ENCODE results near the gene SORCS2.

Gene SORCS2

DNA sequence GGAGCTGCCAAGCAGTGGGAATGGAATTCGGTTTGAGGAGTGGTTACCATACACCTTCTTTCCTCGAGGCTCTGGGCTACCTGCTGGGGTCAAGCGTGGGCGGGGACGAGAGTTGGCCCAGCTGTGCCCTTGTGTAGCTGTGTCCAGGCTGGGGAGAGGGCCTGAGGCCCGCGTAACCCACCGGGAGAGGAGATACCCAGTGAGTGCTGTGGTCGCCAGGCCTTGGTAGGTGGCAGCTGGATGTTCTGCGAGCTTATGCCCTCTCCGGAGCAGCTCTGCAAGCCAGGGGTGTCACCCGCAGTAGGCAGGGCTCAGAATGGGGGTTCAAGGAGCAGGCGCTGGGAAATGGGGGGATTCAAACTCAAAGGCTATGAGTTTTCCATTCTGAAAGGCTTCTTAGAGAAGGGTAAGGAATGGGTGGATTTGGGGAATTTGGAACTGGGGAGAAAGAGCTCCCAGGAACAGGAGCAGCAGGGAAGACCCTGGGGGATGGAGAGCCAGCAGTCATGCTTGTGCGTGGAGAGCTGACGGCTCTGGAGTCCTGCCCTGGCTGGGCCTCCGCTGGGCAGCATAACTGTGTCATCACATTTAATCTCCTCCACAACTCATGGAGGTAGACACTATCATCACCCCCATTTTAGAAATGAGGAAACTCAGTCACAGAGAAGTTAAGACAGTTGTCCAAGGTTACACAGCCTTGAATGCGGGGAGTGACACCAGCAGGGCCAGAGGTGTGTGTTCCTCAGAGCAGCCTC lies 117.5 kb downstream of the SORCS2 start:
- no peak for DNase-seq

GRCh38 chr4:7310451-7310850 lies 118.1 kb downstream of the SORCS2 start:
- no peak for DNase-seq

DNA sequence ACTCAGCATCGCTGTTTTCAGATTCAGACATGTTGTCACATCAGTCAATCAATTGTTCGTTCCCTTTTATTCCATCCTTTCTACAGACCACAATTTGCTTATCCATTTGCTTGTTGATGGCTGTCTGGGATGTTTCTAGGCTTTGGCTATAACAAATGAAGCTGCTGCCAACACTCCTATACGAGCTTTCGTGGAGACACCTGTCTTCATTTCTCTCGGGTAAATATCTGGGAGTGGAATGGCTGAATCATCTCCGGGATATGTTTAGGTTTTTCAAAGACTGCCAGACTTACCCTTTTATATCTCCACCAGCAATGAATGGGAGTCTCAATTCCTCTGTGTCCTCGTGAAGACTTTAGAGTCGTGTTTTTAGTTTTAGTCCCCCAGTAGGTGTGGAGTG lies 118.9 kb downstream of the SORCS2 start:
- no peak for DNase-seq

DNA sequence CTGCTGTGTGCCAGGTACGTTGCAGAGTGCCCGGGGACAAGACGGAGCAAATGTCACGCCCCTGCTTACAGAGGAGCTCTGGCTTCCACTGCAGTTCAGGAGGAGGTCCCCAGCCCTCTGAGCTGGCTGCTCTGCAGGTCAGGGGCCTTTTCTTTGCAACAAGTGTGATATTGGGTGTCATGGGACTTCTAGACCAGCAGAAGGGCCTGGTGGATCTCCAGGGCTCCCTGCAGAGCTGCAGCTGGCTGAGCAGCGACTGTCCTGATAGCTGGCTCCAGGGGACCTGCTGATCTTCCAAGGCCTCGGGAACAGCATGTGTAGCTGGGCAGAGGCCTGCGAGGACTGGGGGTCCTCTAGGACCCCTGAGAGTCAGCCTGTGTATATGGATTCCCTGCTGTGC lies 120.4 kb downstream of the SORCS2 start:
- DNase-seq: no peak

DNA sequence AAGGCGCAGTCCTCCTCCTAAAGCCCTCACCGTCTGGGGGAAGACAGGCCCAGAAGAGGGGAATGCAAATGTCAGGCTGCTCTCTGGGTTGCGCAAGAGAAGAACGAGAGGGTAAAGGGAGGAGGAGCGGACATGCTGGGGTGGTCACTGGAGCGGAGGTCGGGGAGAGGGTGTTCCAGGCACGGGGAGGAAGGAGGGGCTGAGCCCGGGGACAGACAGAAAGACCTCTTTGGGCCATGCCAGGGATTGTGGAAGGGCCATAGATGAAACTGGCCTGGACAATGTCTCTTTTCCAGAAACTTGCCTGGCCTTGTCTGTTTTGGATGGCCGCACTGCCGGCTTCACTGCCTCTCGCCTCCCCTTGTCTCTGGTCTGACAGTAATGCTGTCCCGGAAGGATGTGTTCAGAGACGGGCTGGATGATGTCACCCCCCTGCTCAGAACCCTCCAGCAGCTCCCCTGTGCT lies 121.0 kb downstream of the SORCS2 start:
- DNase-seq: no peak

DNA sequence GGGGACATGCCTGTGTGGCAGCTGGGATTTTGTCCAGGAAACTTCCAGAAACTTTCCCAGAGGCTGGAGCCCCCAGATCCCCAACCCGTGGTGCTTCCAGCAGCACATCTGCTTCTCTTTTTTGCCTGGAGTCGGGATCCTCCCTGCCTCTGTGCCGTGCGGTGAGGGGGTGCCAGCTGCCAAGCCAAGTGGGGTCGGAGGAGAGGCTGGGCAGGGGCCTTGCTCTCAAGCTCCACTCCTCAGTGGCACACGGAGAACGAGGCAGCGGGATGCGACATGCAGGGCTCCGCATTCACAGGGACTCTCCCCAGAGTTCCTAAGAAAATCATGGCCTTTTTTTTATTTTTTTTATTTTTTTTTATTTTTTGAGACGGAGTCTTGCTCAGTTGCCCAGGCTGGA lies 121.7 kb downstream of the SORCS2 start:
- DNase-seq: no peak

DNA sequence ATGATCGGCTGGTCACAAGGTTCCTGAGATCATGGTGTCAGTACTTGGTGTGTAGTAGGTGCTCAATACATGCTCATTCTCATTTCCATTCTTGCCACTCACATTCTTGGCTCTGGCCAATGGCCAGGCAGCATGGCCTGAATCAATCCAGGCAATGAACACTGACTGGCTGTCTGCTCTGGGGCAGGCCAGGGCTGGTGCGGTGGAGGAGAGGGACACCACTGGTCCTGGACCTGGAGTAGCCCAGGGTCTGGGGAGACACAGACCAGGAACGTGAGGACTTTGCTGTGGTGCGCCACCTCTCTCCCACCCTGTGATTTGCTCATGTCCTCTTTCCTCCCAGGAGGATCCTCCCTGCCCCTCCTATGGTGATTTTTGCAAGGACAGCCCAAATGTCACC lies 122.9 kb downstream of the SORCS2 start:
- DNase-seq: no peak

DNA sequence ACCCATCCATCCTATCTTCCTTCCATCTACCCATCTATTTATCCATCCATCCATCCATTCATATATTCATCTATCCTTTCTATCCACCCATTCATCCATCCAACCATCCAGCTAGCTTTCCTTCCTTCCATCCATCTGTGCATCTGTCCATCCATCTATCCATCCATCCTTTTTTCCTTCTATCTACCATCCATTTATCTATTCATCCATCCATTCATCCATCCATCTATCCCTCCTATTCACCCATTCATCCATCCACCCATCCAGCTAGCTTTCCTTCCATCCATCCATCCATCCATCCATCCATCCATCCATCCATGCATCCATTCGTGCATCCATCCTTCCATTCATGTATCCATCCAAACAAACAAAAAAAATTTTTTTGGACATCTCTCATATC lies 123.6 kb downstream of the SORCS2 start:
- no peak for DNase-seq

DNA sequence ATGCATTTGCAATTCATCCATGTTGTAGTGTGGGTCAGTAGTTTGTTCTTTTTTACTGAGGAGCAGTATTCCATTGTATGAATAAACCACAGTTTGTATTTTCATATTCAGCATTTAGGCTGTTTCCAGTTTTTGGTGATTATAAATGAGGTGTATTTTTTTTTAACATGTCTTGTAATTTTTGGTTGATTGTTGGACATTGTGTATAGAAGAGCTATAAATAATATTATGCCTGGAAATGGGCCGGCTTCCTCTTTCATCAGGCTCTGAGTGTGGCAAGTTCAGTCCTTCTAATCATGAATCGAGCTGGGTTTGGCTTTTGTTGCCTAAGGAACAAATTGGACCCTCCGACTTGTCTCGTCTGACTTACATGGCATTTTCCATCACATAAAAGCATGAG lies 126.7 kb downstream of the SORCS2 start:
- DNase-seq: no peak

DNA sequence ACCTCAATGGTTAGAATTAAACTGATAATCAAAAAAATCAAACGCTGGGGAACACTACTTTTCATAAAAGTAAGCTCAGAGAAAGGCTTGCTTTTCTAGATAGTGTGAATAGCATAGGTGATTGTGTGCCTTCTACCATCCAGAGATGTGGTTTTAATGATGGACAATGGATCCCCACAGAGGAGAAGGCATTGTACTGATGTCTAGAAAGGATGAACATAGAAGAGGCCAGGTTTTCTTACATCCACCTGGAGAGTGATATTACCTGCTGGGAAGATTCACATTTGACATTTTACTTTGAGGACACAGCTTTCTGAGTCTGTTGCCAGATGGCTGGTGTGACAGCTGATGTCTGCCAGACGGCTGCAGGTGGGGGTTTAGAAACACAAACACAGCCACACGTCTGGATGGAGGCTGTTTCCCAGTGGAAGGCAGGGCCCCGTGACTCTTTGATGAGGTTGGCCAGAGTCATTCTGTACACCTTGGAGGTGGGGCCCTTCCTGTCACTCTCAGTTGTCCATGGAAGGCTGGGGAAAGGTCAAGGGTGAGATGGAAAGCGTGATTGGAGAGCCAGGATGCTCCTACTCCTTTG lies 128.0 kb downstream of the SORCS2 start:
- no peak for DNase-seq

GRCh38 chr4:7322166-7322991 lies 130.0 kb downstream of the SORCS2 start:
- no peak for DNase-seq

DNA sequence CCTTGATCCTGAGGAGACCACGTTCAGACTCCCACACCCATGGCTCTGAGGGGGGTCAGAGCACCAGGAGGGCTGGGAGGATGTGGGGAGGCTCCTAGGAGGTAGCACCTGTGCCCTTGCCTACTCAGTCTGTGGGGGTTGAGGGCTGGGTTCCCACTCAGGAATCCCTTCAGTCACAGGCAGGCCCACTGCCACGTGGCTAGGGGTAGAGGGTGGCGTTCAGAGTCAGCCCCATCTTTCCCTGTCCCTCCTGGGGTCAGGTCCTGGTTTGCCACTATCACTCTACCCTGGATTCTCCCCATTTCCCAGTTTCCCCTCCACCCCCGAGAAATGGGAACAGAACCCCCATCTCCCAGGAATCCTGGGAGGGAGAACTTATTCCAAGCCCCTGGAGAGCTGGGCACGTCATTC lies 131.1 kb downstream of the SORCS2 start:
- no peak for DNase-seq

DNA sequence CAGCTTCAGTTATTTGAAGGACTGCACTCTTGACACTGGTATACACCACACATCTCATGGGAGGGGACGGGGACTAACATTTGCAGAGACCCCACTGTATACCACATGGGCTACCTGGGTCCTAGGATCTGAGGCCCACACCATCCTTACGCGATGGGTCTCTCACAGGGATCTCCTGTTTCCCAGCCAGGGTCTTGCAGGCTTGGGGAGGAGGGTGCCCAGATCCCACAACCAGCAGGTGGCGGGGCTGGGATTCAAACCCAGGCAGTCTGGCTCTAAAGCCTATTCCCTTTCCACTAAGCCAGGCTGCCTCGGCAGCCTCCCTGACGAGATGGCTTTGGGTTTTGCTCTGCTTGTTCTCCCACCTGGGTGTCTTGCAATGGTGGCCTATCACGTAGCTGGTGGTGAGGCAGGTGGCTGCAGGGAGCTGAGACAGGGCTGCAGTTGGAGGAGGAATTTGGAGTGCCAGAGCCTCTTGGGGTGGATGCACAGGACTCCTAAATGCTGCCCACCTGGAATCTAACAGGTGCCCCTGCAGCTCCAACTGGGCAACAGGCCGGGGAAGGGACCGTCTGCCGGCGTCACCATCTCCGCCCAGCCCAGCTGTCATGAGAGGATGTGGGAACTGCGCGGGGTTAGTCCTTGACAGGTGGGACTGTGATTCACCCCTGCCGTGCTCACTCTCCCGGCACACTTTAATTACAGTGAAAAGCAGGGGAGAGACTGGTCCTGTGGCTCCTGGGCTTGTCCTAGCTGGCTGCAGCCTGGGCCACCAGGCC lies 131.7 kb downstream of the SORCS2 start:
- peak in 1 of 2 donors; percentile 4 for DNase-seq

GRCh38 chr4:7324651-7325121 lies 132.3 kb downstream of the SORCS2 start:
- DNase-seq: peak; percentile 19 to 35

DNA sequence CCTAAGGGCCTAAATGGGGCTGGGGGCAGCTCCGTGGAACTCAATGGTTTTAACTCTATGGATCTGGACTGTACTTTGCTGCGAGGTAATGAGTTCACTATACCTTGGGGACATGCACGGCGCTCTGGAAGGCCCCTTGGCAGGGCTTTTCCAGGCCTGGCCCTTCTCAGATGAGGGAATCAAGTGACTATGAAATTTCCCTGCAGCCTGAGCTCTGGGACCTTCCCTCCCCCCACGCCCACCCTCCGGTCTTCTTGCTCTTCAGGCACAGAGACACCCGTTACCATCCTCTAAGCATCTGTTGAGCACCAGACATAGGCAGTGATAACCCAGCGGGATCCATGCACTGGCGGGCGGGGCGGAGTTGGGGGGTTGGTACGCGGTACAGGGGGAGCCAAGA lies 133.2 kb downstream of the SORCS2 start:
- no peak for DNase-seq

DNA sequence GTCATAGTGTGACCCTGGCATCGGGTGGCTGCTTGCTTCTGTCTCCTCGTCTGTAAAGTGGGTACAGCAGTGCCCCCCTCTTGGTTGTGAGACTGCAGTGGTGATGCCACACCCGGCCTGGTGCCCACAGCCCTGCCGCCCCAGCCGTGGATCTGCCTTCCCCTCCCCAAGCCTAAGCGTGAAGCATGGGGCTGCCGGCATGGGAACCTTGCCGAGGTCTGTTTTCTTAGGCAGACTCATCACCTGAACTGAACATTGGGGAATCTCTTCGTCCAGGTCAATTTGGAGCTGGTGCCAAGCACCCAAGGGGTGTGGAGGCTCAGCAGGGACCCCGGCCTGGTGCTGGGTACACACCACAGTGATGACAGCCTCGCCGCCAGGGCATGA lies 134.0 kb downstream of the SORCS2 start:
- DNase-seq: no peak

GRCh38 chr4:7326693-7327340 lies 134.5 kb downstream of the SORCS2 start:
- DNase-seq: no peak

GRCh38 chr4:7327341-7327885 lies 135.1 kb downstream of the SORCS2 start:
- DNase-seq: no peak

- DNase-seq: no peak
Measured at GRCh38 chr4:7328162-7328912, 136.0 kb downstream of the SORCS2 start.

DNA sequence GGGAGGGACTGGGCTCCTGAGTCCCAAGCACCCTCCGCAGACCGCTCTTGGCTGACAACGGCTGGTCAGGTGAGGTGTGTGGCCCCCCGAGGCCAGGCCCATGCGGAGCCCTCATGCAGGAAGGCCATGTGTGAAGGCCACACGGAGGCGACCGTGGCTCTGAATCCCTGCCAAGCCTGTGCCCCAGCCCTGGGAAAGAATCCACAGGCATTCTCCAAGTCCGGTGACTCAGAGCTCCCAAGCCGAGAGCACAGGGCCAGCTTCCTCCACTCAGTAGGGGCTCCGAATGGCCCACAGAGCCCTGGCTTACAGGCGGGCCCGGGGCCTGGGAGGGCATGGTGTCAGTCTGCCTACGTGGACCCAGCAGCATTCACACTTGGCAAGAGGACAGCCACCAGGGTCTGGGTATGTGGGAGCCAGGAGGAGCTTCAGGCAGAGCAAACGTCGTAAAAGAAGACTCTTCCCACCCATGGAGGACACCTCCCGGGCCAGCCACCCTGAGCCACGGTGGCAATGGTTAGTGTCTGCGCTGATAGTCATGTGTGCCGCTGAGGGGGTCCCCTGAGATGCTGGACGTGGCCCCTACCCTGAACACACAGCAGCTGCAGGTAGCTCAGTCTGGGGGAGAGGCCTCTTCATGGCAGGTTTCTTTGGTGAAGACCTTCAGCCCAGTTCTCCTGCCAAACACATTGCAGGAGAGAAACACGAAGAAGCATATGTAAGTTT lies 136.7 kb downstream of the SORCS2 start:
- DNase-seq: no peak
